ENCODE results near the gene HAUS7.

HAUS7 gene

DNA sequence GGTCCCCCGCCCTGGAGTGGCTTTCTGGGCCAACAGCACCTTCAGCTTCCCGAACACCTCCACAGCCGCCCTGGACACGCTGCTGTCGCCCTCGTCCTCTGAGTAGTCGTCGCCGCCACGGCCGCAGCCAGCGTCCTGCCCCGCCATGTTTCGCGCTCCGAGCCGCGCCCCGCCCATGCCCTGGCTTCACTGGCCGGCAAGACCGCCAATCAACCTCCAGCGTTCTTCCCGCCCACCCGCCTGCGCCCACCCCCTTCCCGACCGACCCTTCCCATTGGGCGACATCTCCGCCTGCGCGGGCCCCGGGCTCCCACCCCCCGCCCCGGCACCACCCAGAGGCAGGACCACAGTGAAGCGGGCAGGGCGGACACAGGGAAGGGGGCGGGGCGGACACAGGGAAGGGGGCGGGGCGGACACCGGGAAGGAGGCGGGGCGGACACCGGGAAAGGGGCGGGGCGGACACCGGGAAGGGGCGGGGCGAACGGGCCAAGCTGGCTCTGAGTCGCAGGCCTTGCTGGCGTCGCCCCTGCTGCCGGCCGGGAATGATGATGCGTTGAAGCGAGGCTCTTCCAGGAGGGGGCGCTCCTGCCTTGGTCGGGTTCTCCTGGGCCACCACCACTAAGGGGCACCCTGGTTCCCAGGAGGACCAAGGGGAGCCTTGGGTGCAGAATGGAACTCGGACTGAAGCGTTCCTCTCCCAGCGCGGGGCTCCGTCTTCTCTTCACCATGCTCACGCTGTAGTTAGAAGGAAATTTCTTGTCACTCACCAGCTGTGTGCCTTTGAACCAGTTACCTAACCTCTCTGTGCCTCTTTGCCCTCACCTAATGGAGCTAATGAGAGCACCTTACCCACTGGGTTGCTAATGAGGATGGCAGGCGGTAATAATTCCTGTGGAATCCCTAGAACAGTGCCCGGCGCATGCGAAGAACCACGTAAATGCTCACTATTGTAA is at the start of gene HAUS7:
HAUS7 (minus strand) TSS at position 166 of the 953 bp plus-strand sequence; CDS start at position 147, 19 bp downstream.
- TF ChIP-seq, protein P1, sequence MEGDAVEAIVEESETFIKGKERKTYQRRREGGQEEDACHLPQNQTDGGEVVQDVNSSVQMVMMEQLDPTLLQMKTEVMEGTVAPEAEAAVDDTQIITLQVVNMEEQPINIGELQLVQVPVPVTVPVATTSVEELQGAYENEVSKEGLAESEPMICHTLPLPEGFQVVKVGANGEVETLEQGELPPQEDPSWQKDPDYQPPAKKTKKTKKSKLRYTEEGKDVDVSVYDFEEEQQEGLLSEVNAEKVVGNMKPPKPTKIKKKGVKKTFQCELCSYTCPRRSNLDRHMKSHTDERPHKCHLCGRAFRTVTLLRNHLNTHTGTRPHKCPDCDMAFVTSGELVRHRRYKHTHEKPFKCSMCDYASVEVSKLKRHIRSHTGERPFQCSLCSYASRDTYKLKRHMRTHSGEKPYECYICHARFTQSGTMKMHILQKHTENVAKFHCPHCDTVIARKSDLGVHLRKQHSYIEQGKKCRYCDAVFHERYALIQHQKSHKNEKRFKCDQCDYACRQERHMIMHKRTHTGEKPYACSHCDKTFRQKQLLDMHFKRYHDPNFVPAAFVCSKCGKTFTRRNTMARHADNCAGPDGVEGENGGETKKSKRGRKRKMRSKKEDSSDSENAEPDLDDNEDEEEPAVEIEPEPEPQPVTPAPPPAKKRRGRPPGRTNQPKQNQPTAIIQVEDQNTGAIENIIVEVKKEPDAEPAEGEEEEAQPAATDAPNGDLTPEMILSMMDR (conservative IDR thresholded peaks at IDR 0.05; ENCODE audit: control insufficient read depth, insufficient read depth, low read depth, low read length), result peak; percentile 55
- H3K4me3 ChIP-seq (ENCODE audit: control insufficient read depth, low read depth, low read length), result peak within 1 kb of the TSS; percentile 68
- DNase-seq (ENCODE audit: low read depth), result peak; percentile 82

DNA sequence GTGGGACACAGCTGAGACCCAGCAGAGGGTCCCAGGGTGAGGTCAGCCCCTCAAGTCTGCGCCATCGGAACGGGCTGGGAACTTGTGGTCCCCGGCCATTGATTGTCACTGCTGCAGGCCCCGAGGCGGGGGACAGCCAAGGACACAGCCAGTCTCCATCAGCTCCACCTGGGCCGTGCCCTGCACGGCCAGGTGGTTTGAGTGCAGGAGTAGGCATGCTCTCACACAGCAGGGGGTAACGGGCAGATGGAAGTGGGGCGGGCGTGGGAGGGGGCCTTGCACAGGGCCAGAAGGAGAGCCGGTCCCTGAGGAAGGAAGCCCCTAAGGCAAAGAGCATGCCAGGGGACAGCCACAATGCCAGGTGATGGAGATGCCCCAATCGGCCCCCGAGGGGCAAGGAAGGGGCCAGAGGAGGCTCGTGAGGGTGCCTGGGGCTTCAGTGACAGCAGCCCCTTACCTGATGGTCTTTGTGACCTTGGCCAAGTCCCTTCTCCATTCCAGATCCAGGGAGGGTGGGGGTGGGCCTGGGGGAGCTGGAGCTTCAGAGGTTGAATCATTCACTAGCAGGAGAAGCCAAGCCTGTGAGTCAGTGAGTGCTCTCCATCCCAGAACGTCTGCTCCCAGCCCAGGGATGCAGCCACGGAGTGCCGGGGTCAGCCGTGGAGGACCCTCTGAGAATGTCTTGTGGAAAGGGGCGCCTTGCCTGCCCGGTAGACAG is 49.4 kb upstream of the HAUS7 start:
- peak; percentile 51 for DNase-seq (ENCODE audit: low read depth)
- H3K4me3 ChIP-seq (ENCODE audit: control insufficient read depth, low read depth, low read length), result no peak overlapping the region
- TF ChIP-seq, protein P1 (conservative IDR thresholded peaks at IDR 0.05; ENCODE audit: control insufficient read depth, insufficient read depth, low read depth, low read length), result no peak

DNA sequence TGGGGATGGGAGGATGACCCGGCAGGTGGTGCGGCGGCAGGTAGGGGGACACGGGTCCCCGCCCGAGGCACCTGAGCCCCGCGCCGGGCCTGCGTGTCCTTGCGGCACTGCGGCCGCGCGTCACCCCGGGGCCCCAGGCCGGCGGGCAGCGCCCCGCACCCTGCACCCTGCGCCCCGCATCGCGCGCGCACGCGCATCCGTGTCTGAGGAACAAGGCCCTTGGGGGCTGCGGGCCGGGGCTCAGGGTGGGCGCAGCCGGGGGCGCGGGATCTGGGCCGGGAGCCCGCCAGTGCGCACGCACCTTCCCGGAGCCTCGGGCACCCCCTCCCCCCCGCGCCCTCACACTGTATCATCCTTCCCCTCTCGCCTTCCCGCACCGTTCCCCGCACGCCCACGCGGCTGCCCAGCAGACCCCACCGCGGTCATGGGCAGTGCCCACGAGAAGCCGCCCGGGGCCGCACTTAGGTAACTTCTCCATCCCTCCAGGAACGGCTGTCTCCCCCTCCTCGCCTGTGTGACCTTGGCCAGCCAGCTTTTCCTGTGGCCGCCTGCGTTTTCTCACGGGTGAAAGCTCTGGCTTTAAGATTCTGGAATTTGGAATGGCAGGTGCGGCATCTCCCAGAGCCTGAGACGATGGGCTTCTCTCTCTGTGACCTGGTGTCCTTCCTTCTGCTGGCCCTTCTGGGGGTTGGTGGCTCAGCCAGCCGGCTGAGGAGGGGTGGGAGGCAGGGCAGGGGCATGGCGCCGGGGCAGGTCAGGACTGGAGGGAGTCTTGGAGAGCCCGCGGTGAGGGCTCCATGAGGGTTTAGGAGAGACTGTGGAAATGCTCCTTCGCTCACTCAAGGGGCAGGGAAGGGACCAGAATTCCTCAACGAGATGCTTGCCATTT is 47.8 kb upstream of the HAUS7 start:
- H3K4me3 ChIP-seq (ENCODE audit: control insufficient read depth, low read depth, low read length), result no peak overlapping the region
- DNase-seq (ENCODE audit: low read depth), result no peak
- TF ChIP-seq, protein P1 (conservative IDR thresholded peaks at IDR 0.05; ENCODE audit: control insufficient read depth, insufficient read depth, low read depth, low read length), result no peak

DNA sequence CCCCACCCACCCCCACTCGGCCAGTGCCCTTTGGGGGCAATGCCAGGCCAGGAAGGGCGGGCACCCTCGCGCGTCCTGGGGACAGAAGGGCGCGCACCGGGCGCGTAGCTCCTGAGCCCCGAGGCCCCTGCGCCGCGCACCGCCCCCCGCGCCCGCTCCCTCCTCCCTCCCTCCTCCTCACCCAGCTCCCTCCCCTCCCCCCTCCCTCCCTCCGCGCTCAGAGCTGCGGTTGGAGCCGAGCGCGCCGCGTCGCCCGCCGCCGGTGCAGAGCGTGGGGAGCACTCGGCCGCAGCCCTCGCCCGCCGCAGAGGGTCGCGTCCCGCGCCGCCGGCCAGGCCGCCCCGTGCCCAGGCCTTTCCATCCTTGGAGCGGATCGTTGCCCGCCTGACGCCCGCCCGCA is 47.0 kb upstream of the HAUS7 start, which contains the start of gene ATP2B3:
ATP2B3 (plus strand) TSS at position 220 of the 400 bp plus-strand sequence. CDS start 18,606 bp downstream, outside the sequence.
- no peak within 1 kb of the TSS for H3K4me3 ChIP-seq (ENCODE audit: control insufficient read depth, low read depth, low read length)
- TF ChIP-seq, protein P1 (conservative IDR thresholded peaks at IDR 0.05; ENCODE audit: control insufficient read depth, insufficient read depth, low read depth, low read length), result no peak
- no peak for DNase-seq (ENCODE audit: low read depth)

DNA sequence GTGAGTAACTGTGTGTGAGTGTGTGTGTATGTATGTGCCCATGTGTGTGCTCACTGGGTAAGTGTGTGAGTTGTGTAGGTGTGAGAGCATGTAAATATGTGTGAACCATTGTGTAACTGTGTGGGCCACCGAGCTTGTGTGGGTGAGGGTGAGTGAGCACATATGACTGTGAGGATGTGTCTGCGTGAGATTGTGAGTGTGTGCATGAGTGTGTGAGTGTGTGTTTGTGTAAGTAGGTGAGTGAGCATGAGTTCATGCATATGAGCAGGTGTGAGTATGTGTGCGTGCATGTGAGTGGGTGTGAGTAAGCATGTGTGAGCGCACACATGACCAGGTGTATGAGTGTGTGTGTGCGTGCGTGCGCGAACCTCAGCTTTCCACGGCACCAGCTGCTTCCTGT is 45.7 kb upstream of the HAUS7 start:
- H3K4me3 ChIP-seq (ENCODE audit: control insufficient read depth, low read depth, low read length), result no peak overlapping the region
- no peak for DNase-seq (ENCODE audit: low read depth)
- TF ChIP-seq, protein P1 (conservative IDR thresholded peaks at IDR 0.05; ENCODE audit: control insufficient read depth, insufficient read depth, low read depth, low read length), result no peak

DNA sequence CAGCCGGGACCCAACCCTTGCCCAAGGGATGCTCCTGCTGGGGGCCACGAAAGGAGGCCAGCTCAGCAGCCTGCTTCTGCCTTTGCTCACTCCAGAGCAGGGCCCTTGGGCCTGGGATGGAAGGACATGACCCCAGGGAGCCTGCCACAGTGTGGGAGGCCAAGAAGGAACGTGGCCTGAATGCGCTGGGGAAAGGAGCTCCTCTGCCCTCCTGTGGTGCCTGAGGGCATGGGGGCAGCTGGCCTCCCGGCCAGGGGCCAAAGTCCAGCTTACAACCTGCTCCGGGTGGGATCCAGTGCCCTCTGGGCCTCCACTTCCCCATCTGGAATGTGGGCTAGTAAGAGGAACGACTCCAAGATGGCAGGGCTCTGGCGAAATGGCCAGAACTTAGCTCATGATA is 45.1 kb upstream of the HAUS7 start:
- no peak for DNase-seq (ENCODE audit: low read depth)
- TF ChIP-seq, protein P1 (conservative IDR thresholded peaks at IDR 0.05; ENCODE audit: control insufficient read depth, insufficient read depth, low read depth, low read length), result no peak

More for the DNA sequence above, 45.1 kb upstream of the HAUS7 start:
- H3K4me3 ChIP-seq (ENCODE audit: control insufficient read depth, low read depth, low read length), result no peak overlapping the region
